ENCODE results near the gene ASPHD1. TPM values are rescaled to one million over a fixed set of nuclear protein-coding genes. Genes with fewer than 3 reads are reported as not detected.
"Not testable (repeated sequence)": the region's sequence is repeated elsewhere in the genome, so short reads cannot be mapped to it uniquely, and the experiment has no call there.

The ASPHD1 gene
- total RNA-seq, 1 experiment from 2014 or later, result 2.0 TPM

GRCh38 chr16:29927070-29927905, 27.0 kb downstream of the ASPHD1 start:
- peak overlapping the region; percentile 91; the same call in 1 of the 2 replicates for H3K9ac ChIP-seq (ENCODE audit: low read length)
- intact Hi-C loops (cut with micrococcal nuclease), result loop anchor here (2.0 to 5.0 kb wide), 2 partner anchors 18 to 45 kb away; partner anchors contain the start of gene TAOK2
- TF ChIP-seq EZH2 (IDR thresholded peaks at IDR 0.05; ENCODE audit: low read length, unreplicated experiment) (no peak), CTCF (conservative IDR thresholded peaks at IDR 0.05; ENCODE audit: low read depth, low read length) (no peak), EZH2phosphoT487 (IDR thresholded peaks at IDR 0.05; ENCODE audit: borderline replicate concordance, low read length) (no peak)
- peaks cover 15% of the 10 kb centered on the region; the same call in 1 of the 2 replicates for H3K4me1 ChIP-seq (ENCODE audit: insufficient read depth, low read length)
- ChIA-PET CTCF (no interaction called here), POLR2A (ENCODE audit: unreplicated experiment) (interaction anchor here (0.6 kb wide), 1 partner anchor 14 kb away, joined by 3 read pairs; no protein-coding TSS in a partner anchor)
- no peak overlapping the region for H3K27ac ChIP-seq (ENCODE audit: low read length)
- H3K4me3 ChIP-seq (ENCODE audit: low read length), result peak overlapping the region; percentile 92
- H4K20me1 ChIP-seq (ENCODE audit: low read length), result no peaks in the 10 kb centered on the region
- no peak overlapping the region for H2AFZ ChIP-seq (ENCODE audit: low read length)
- no peaks in the 10 kb centered on the region for H3K27me3 ChIP-seq (ENCODE audit: low read length)
- no peak for ATAC-seq
- DNase-seq, result no peak
- no TSS peak for BruUV-seq (replicated peaks)
- peak overlapping the region; percentile 89 for H3K4me2 ChIP-seq (ENCODE audit: low read length)
- H3F3A ChIP-seq (ENCODE audit: low read length, unreplicated experiment), result no peaks in the 10 kb centered on the region
- H3K9me2 ChIP-seq (replicated peaks; ENCODE audit: low read length), result no peaks in the 10 kb centered on the region
- no peaks in the 10 kb centered on the region for H3K36me3 ChIP-seq (ENCODE audit: low read depth, low read length)
- H3K9me3 ChIP-seq (ENCODE audit: low read length), result no peaks in the 10 kb centered on the region
- peaks cover 33% of the 10 kb centered on the region for H3K79me2 ChIP-seq (ENCODE audit: low read length)

GRCh38 chr16:29931750-29932149, 31.5 kb downstream of the ASPHD1 start:
- H3K4me2 ChIP-seq (ENCODE audit: low read length); DNase-seq; H3K27me3 ChIP-seq (ENCODE audit: low read length); H3F3A ChIP-seq (ENCODE audit: low read length, unreplicated experiment); H3K9me2 ChIP-seq (replicated peaks; ENCODE audit: low read length); BruUV-seq (replicated peaks); H3K4me1 ChIP-seq (ENCODE audit: insufficient read depth, low read length); H3K79me2 ChIP-seq (ENCODE audit: low read length); POLR2A ChIA-PET (ENCODE audit: unreplicated experiment); CTCF ChIA-PET; H3K9ac ChIP-seq (ENCODE audit: low read length); H3K9me3 ChIP-seq (ENCODE audit: low read length); H4K20me1 ChIP-seq (ENCODE audit: low read length); ATAC-seq; H3K27ac ChIP-seq (ENCODE audit: low read length); H2AFZ ChIP-seq (ENCODE audit: low read length); H3K4me3 ChIP-seq (ENCODE audit: low read length); H3K36me3 ChIP-seq (ENCODE audit: low read depth, low read length); intact Hi-C loops (cut with micrococcal nuclease): not testable (repeated sequence)

- H2AFZ ChIP-seq (ENCODE audit: low read length), result no peak overlapping the region
- H3K4me1 ChIP-seq (ENCODE audit: insufficient read depth, low read length), result peaks cover 20% of the 10 kb centered on the region
- H3K79me2 ChIP-seq (ENCODE audit: low read length), result no peaks in the 10 kb centered on the region
- no peaks in the 10 kb centered on the region for H3K36me3 ChIP-seq (ENCODE audit: low read depth, low read length)
- intact Hi-C loops (cut with micrococcal nuclease), result no loop called here
- no peaks in the 10 kb centered on the region for H3K27me3 ChIP-seq (ENCODE audit: low read length)
- ChIA-PET POLR2A (ENCODE audit: unreplicated experiment) (no interaction called here), CTCF (no interaction called here)
- TF ChIP-seq EZH2phosphoT487 (IDR thresholded peaks at IDR 0.05; ENCODE audit: borderline replicate concordance, low read length), result no peak
- TF ChIP-seq CTCF (conservative IDR thresholded peaks at IDR 0.05; ENCODE audit: low read depth, low read length), result no peak
- TF ChIP-seq EZH2 (IDR thresholded peaks at IDR 0.05; ENCODE audit: low read length, unreplicated experiment), result no peak
- H3K4me2 ChIP-seq (ENCODE audit: low read length), result no peak overlapping the region
- peaks cover 9% of the 10 kb centered on the region for H3F3A ChIP-seq (ENCODE audit: low read length, unreplicated experiment)
- H3K4me3 ChIP-seq (ENCODE audit: low read length), result no peak overlapping the region
- H3K9ac ChIP-seq (ENCODE audit: low read length), result no peak overlapping the region
- H3K9me2 ChIP-seq (replicated peaks; ENCODE audit: low read length), result no peaks in the 10 kb centered on the region
- ATAC-seq, result no peak
- no TSS peak for BruUV-seq (replicated peaks)
- H4K20me1 ChIP-seq (ENCODE audit: low read length), result no peaks in the 10 kb centered on the region
- H3K27ac ChIP-seq (ENCODE audit: low read length), result no peak overlapping the region
- H3K9me3 ChIP-seq (ENCODE audit: low read length), result no peaks in the 10 kb centered on the region
- no peak for DNase-seq
These were observed 40.4 kb downstream of the ASPHD1 start for GRCh38 chr16:29940656-29941055.
